ENCODE measurements around the gene EFCAB12.
A peak's percentile ranks its signal among the peaks of the same experiment; 100 is the strongest.

EFCAB12 gene

GRCh38 chr3:129428376-129429079 is at the start of gene EFCAB12:
EFCAB12 (minus strand) TSS chr3:129428636; CDS start chr3:129428488, 148 bp downstream.
- DNase-seq, result peak; percentile 89

- no peak for DNase-seq
Measured at GRCh38 chr3:129476586-129476985, 48.1 kb upstream of the EFCAB12 start.

- DNase-seq, result no peak
Measured at GRCh38 chr3:129475863-129476262, 47.4 kb upstream of the EFCAB12 start.

GRCh38 chr3:129474984-129475804 is 46.8 kb upstream of the EFCAB12 start:
- DNase-seq, result peak; percentile 28

GRCh38 chr3:129473769-129474152 is 45.3 kb upstream of the EFCAB12 start:
- no peak for DNase-seq

GRCh38 chr3:129473067-129473768 is 44.8 kb upstream of the EFCAB12 start:
- no peak for DNase-seq

GRCh38 chr3:129470861-129471260 is 42.4 kb upstream of the EFCAB12 start:
- no peak for DNase-seq

GRCh38 chr3:129469026-129469425 is 40.6 kb upstream of the EFCAB12 start:
- DNase-seq, result no peak

- no peak for DNase-seq
Measured at GRCh38 chr3:129467932-129468331, 39.5 kb upstream of the EFCAB12 start.

- DNase-seq, result no peak
Measured at GRCh38 chr3:129463716-129464115, 35.3 kb upstream of the EFCAB12 start.

- no peak for DNase-seq
Measured at GRCh38 chr3:129463094-129463493, 34.7 kb upstream of the EFCAB12 start.

- DNase-seq, result no peak
Measured at GRCh38 chr3:129462361-129462968, 34.0 kb upstream of the EFCAB12 start.

GRCh38 chr3:129461461-129462146 is 33.2 kb upstream of the EFCAB12 start:
- no peak for DNase-seq

GRCh38 chr3:129461022-129461421 is 32.6 kb upstream of the EFCAB12 start:
- peak; percentile 14 for DNase-seq

GRCh38 chr3:129460572-129460971 is 32.1 kb upstream of the EFCAB12 start:
- DNase-seq, result no peak

- no peak for DNase-seq
Measured at GRCh38 chr3:129460155-129460554, 31.7 kb upstream of the EFCAB12 start.

- peak; percentile 7 for DNase-seq
Measured at GRCh38 chr3:129453732-129454131, 25.3 kb upstream of the EFCAB12 start.

GRCh38 chr3:129449279-129450115 is 21.1 kb upstream of the EFCAB12 start:
- no peak for DNase-seq

- DNase-seq, result no peak
Measured at GRCh38 chr3:129448186-129448895, 19.9 kb upstream of the EFCAB12 start.

GRCh38 chr3:129446926-129447325 is 18.5 kb upstream of the EFCAB12 start:
- no peak for DNase-seq

- DNase-seq, result no peak
Measured at GRCh38 chr3:129445471-129445870, 17.0 kb upstream of the EFCAB12 start.
